ENCODE measurements around the gene SLCO4A1.

GRCh38 chr20:62671765-62672164 lies 29.5 kb downstream of the SLCO4A1 start:
- no peak for TF ChIP-seq CTCF (IDR thresholded peaks at IDR 0.05)
- no peak for TF ChIP-seq POLR2A (IDR thresholded peaks at IDR 0.05)
- TF ChIP-seq POLR2AphosphoS5 (IDR thresholded peaks at IDR 0.05; ENCODE audit: insufficient read depth in 1 of 2, low read depth in 1 of 2) = no peak

All from vagina (tissue), 2 donors.